ENCODE measurements around the gene ANKRD9.
"Not testable (repeated sequence)": the region's sequence is repeated elsewhere in the genome, so short reads cannot be mapped to it uniquely, and the experiment has no call there.

ANKRD9 gene

GRCh38 chr14:102538602-102539543 lies 29.3 kb upstream of the ANKRD9 start:
- DNase-seq (ENCODE audit: low spot score), result no peak

GRCh38 chr14:102537981-102538601 lies 28.5 kb upstream of the ANKRD9 start:
- DNase-seq (ENCODE audit: low spot score), result no peak

GRCh38 chr14:102532204-102532658 lies 22.7 kb upstream of the ANKRD9 start:
- no peak for DNase-seq (ENCODE audit: low spot score)

- no peak for DNase-seq (ENCODE audit: low spot score)
These were observed 21.4 kb upstream of the ANKRD9 start for GRCh38 chr14:102530828-102531478.

- no peak for DNase-seq (ENCODE audit: low spot score)
These were observed 19.0 kb upstream of the ANKRD9 start for GRCh38 chr14:102528431-102529170.

GRCh38 chr14:102525929-102526497 lies 16.4 kb upstream of the ANKRD9 start:
- no peak for DNase-seq (ENCODE audit: low spot score)

- no peak for DNase-seq (ENCODE audit: low spot score)
These were observed 15.8 kb upstream of the ANKRD9 start for GRCh38 chr14:102525219-102525928.

GRCh38 chr14:102524451-102525218 lies 15.1 kb upstream of the ANKRD9 start:
- peak; percentile 99 for DNase-seq (ENCODE audit: low spot score)

- no peak for DNase-seq (ENCODE audit: low spot score)
These were observed 14.2 kb upstream of the ANKRD9 start for GRCh38 chr14:102523569-102524450.

GRCh38 chr14:102523200-102523568 lies 13.6 kb upstream of the ANKRD9 start:
- no peak for DNase-seq (ENCODE audit: low spot score)

- DNase-seq (ENCODE audit: low spot score), result not testable (repeated sequence)
These were observed 10.1 kb upstream of the ANKRD9 start for GRCh38 chr14:102519709-102520108.

- no peak for DNase-seq (ENCODE audit: low spot score)
These were observed 8.6 kb upstream of the ANKRD9 start for GRCh38 chr14:102518063-102518648.

GRCh38 chr14:102517392-102518062 lies 8.0 kb upstream of the ANKRD9 start:
- DNase-seq (ENCODE audit: low spot score), result peak; percentile 75

GRCh38 chr14:102516531-102517391 lies 7.2 kb upstream of the ANKRD9 start:
- DNase-seq (ENCODE audit: low spot score), result peak; percentile 91

- no peak for DNase-seq (ENCODE audit: low spot score)
These were observed 5.6 kb upstream of the ANKRD9 start for GRCh38 chr14:102514987-102515733.
